CD4-positive, alpha-beta T cell treated with Interleukin-15 for 1 hour (primary cell): ENCODE data around the gene DHX8.
"Not testable (repeated sequence)": the region's sequence is repeated elsewhere in the genome, so short reads cannot be mapped to it uniquely, and the experiment has no call there.

Experiments
- DNase-seq: peaks from one replicate; pipeline ENCODE4 v3.0.0-alpha.2; 2020

Gene DHX8

DNA sequence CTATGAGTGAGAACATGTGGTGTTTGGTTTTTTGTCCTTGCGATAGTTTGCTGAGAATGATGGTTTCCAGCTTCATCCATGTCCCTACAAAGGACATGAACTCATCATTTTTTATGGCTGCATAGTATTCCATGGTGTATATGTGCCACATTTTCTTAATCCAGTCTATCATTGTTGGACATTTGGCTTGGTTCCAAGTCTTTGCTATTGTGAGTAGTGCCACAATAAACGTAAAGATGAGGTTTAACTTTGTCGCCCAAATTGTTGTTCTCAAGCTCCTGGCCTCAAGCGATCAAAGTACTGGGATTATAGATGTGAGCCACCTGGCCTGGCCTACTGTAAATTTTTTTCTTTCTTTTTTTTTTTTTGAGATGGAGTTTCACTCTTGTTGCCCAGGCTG is 21.2 kb upstream of the DHX8 start:
- not testable (repeated sequence) for DNase-seq

DNA sequence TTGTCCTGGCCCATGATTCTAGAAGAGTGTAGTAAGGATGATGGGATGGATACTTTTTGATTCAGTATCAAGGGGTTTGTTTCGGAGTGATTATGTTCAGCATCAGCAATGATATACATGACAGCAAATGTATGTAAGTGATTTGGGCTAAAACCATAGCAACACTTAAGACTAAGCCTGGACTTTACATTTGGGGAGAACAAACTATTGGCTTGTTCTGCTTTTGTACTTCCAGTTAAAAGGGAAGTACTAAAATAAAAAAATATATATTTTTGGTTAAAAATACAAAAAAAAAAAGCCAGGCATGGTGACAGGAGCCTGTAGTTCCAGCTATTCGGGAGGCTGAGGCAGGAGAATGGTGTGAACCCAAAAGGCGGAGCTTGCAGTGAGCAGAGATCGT is 20.5 kb upstream of the DHX8 start:
- DNase-seq: no peak

DNA sequence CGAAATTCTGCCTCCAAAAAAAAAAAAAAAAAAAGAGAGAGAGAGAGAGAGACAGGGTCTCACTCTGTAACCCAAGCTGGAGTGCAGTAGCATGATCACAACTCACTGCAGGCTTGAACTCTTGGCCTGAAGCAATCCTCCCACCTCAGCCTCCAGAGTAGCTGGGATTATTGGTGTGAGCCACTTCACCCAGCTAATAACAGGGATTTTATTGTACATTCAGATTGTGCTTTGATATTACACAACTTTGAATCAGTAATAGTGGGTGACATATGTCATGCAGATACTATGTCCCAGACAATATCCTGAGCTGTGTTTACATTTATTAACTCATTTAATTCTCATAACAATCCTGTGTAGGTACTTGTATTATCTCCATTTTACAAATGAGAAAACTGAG is 19.7 kb upstream of the DHX8 start:
- no peak for DNase-seq

DNA sequence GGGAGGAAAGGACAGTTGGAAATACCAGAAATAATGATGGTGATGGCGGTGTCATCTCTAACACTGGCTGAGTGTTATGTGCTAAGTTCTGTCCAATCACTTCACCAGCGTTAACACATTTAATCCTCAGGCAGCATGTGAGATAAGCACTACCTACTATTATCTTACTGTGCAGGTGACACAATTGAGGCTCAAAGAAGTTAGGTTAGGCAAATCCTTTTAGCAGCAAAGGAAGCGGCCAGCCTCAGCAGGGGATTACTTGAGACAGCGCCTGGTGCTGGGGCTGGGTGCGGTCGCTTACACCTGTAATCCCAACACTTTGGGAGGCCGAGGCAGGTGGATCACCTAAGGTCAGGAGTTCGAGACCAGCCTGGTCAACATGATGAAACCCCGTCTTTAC is 18.7 kb upstream of the DHX8 start:
- DNase-seq: no peak

DNA sequence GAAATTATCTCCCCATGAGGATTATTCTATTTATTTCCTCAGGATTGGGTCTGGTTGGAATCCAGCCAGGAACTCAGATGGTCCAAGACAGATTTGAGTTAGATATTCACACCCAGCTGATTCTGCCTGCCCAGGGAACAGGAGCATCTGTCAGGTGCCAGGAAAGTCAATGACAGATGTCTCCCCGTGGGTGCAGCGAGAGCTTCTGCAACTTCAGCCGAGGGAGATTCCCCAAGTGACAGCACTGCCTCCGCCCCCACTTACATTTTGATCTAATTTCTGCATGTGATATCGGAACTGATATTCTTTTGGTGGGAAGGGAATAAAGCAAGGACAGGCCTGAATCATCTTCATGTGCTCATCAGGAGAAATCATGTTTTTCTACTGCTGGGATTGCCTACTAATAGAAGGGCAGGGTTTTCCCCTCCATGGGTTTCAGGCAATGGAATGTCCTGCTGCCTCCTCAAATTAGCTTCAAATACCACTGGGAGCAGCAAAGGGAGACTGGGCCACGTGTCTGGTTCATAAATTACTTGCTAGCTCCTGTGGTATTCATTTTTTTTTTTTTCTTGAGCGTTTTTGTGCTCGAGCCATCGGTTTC is 15.7 kb upstream of the DHX8 start:
- no peak for DNase-seq

DNA sequence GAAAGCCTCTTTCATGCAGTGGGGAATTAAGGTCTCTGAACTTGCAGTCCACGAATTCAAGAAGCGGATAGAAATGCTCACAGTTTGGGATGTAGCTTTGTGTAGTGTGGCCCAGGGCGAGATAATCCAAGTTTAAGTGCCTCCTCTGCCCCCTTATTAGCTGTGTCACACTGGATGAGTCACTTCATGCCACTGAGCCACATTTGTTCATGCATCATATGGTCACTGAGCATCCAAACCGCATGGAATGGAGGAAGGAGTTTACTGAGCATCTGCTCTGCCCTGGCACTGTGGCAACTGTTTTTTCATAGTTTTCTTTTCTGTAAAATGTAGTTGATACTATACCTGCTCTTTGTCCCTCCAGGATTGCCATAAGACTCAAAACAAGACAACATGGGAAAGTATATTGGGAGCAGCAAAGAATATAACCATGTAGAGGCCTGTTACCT is 15.1 kb upstream of the DHX8 start:
- no peak for DNase-seq

DNA sequence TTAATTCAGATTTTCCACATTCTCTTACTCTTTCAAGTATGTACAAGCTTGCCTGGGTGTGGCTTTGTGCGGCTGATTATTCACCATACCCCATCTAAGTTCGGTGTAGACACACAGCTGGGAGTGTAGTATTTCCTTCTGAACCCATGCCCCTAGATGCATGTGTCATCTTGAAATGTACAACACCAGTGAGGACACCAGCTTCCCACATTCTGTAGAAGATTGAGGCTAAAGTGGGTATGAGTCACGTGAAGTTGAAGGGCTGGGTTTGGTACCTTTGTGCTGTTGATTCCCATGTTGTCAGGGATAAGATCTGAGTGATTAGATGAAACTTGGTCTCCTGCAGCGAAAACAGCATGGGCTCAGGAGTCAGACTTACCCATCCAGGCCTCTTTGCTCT is 14.6 kb upstream of the DHX8 start:
- DNase-seq: no peak

DNA sequence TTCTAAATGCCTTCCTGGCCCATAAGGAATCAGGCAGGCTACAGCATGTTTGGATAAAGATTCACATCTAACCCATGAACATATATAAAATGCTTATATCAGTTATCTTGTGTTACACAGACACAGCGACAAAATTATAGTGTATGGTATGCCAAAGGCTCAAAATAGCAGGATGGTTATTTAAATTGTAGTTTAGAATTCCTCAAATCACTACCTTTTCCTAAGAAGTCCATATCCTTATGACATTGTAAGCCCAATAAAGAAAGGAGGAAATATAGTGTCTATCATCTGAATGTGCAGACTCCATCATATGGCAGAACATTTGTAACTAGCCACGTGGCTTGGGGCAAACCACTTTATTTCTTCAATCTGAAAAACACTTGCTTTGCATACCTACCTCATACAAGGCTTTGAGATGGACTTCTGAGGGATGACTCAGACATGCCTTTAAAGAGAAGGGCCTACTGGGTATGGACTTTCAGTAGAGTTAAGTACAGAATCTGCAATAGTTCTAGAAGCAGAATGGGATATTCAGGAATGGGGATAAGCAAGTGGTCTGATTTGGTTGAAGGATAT is 12.1 kb upstream of the DHX8 start:
- DNase-seq: no peak

DNA sequence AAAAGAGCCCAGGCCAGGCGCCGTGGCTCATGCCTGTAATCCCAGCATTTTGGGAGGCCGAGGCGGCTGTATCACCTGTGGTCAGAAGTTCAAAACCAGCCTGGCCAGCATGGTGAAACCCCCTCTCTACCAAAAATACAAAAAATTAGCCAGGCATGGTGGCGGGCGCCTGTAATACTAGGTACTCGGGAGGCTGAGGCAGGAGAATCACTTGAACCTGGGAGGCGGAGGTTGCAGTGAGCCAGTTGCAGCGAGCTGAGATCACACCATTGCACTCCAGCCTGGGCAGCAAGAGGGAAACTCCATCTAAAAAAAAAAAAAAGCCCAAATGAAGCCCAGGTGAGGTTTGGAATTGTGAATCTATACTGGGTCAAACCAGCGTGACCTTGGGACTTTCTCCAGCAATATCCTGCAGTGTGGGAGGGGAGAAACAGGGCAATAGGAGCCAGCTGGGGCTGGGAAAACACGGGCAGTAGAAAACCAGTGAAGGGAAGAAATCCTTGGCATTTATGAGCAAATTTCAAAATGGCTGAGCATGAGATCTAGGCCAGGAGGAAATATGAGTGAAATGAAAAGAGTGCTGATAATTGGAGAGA is 8.2 kb upstream of the DHX8 start:
- no peak for DNase-seq

DNA sequence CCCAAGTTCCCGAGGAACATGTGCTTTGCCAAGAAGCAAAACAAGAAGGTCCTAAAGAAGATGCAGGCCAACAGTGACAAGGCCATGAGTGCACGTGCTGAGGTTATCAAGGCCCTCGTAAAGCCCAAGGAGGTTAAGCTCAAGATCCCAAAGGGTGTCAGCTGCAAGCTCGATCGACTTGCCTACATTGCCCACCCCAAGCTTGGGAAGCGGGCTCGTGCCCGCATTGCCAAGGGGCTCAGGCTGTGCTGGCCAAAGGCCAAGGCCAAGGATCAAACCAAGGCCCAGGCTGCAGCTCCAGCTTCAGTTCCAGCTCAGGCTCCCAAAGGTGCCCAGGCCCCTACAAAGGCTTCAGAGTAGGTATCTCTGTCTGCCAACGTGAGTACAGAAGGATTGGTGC is 7.5 kb upstream of the DHX8 start:
- not testable (repeated sequence) for DNase-seq

DNA sequence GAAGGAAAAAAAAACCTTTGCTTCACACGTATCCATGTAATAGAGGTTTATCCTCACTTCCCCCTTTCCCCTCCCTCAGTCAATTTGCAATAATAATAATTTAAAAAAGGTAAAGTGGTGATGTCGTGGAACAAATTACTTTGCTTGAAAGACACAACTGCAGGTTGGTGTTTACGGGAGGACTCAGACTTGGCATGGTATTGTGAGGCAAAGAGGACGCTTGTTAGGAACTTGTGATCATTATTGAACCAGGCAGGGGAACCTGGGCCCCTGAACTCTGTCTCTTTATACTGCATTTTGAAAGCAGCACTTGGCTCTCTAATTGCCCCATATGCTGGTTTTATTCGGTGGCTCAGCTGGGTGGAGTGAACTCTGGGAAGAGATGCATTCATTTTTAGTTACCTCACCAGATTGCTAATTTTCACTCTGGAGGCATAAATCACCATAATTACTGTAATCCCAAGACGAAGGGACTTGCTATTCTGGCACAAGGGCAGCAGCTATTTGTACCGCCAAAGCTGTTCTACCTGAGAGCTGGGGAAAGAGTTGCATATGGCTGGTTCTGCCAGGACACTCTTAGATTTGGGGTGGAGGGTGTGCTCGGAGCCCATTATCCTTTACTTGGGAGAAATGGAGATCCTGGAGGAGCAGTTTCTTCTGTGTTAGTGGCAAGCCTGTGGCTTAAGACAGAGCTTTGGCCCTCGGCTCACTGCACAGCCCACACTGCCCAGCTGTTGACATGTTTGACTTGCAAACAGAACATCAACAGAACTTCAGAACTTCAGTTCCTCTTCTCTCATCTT is 5.7 kb upstream of the DHX8 start:
- DNase-seq: no peak

DNA sequence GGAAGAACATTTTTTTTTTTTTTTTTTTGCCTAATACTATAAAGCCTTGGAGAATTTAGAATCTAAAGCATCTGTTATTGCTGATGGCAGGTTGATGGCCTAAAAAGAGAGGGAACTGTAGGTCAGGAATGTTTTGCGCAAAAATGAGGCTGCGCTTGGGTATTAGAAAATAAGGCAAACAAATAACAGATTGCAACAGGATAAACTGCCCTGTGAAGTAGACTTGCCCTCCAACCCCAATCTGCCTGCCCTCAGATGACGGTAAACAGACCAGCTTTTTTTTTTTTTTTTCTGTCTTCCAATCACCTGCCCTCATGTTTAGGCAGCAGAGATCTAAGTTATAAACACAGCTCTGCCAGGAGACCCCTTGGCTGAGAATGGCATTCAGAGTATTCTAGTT is 3.8 kb upstream of the DHX8 start:
- DNase-seq: no peak

DNA sequence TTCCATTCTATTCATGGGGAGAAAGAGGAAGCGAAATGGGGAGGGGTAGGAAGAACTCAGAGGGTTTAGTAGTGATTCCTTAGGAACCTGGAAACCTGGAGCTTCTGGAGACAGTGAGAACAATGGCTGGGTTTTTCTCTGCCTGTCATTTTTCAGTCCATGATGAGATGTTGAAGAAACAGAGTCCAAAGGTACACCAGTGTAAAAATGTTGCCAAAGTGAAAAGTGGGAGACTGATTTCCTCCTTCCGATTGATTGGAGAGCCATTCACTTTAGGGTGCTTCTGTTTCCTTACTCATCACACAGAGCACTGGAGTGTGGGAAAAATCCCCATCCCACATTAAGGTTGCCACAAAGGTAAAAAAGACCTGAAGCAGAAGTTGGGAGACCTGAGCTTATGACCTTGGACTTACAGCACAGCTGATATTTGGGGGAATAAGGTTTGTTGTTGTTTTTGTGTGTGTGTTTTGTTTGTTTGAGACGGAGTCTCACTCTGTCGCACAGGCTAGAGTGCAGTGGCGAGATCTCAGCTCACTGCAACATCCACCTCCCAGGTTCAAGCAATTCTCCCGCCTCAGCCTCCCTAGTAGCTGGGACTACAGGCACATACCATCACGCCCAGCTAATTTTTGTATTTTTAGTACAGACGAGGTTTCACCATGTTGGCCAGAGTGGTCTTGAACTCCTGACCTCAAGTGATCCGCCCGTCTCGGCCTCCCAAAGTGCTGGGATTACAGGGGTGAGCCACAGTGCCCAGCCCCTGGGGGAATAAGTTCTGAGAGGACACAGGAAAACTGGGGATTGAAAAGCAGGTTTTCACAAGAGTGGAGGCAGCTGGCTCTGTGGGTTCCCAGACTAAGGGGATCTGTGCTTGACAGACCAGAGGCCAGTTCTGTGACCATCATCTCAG is 1.4 kb upstream of the DHX8 start:
- DNase-seq: no peak

DNA sequence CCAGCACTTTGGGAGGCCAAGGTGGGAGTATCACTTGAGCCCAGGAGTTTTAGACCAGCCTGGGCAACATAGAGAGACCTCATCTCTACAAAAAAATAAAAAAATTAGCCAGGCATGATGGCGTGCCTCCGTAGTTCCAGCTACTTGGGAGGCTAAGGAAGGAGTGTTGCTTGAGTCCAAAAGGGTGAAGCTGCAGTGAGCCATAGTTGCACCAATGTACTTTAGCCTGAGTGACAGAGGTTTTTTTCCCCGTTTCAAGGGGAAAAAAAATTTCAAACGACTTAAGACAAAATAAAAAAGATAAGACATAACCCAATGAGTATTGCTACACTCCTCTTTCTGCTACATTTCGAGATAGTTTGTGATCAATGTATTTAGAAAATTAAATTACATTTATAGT is 6.8 kb downstream of the DHX8 start:
- DNase-seq: no peak

DNA sequence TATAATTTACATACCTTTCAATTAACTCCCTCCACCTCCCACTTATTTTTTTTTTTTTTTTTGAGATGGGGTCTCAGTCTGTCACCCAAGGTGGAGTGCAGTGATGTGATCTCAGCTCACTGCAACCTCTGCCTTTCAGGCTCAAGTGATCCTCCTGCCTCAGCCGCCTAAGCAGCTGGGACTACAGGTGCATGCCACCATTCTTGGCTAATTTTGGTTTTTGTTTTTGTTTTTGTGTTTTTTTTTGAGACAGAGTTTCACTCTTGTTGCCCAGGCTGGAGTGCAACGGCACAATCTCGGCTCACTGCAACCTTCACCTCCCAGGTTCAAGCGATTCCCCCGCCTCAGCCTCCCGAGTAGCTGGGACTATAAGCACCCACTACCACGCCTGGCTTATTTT is 25.7 kb downstream of the DHX8 start:
- DNase-seq: not testable (repeated sequence)

DNA sequence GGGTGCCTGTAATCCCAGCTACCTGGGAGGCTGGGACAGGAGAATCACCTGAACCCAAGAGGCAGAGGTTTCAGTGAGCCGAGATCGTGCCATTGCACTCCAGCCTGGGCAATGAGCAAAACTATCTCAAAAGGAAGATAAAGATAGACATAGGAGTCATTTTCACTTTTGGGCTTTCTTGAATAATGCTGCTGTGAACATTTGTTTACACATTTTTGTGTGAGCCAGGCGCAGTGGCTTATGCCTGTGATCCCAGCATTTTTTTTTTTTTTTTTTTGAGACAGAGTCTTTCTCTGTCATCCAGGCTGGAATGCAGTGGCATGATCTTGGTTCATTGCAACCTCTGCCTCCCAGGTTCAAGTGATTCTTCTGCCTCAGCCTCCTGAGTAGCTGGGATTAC is 27.4 kb downstream of the DHX8 start:
- DNase-seq: not testable (repeated sequence)

DNA sequence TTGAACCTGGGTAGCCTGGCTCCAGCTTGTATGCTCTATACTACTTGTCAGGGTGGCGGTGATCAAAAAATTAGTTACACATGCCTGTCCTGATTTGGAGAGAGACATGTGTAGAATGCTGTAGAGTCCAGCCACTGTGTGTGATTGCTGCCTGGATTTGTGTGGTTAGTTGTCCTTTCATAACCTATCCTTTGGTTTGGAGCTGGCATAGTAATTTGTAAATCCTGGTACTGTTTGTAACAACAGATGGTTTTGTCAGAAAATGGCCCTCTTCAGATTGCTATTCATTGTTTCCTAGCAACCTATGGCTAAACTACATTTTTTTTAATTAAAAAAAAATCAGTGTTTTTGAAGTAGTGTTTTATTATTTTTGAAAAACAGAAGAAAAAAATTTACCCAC is 31.9 kb downstream of the DHX8 start:
- no peak for DNase-seq

DNA sequence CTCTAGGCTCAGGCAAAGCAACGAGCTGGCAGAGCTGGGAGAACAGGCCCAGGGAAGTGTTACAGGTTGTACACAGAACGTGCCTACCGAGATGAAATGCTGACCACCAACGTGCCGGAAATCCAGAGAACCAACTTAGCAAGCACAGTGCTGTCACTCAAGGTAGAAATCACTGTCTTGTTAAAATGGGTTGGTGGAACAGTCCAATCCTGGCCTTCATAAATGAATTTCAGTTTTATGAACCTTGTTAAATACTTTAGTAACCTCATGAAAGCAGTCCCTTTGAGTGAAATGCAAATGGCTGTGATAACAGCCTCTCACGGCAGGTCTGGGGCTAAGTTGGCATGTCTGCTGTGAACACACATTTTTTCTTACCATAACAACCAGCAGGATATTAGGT is 33.4 kb downstream of the DHX8 start:
- DNase-seq: no peak

DNA sequence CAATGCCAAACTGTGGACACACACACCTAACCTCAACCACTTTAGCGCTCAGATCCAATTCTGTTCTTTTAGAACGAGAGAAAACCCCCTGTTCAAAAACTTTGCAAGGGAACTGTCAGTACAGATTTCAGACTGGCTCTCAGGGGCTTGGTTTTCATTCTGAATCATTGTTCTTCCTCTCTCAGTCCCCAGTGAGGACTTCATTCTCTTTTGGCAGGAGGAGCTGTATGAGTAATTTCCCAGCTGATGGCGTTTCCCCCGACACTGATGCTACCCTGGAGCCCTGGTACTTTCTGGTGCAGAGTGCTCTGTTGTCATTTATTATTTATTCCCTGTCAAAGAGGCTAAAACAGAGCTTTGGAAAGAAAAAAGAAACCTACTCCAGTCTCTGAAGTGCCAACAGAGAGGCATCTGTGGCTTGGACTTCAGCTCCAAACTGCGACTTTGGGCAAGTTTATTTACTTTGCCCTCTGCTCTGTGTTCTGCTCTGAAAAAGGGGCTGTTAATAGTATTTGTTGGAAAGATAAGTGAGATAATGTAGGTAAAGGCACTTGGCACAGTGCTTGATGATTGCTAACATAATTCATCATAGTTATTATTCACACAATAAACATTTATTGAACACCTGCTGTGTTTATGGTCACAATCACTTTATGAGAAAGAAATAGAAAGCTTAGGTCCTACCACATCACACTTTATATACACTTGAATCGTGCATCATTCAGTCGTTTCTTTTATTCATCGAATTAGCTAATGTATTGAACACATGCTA is 34.0 kb downstream of the DHX8 start:
- DNase-seq: no peak

DNA sequence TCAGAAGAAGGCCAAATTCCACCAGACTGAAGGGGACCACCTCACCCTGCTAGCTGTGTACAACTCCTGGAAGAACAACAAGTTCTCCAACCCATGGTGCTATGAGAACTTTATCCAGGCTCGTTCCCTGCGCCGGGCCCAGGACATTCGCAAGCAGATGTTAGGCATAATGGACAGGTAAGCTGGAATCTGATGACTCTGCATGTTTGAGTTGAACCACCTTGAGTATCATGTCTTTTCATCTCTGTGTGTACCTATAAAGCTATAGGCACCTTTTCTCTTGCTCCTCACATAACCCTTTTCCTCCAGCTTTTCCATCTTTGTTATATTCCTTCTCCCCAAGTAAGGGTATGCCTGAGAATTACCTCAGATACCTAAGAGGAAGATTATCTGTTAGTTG is 37.6 kb downstream of the DHX8 start:
- no peak for DNase-seq

DNA sequence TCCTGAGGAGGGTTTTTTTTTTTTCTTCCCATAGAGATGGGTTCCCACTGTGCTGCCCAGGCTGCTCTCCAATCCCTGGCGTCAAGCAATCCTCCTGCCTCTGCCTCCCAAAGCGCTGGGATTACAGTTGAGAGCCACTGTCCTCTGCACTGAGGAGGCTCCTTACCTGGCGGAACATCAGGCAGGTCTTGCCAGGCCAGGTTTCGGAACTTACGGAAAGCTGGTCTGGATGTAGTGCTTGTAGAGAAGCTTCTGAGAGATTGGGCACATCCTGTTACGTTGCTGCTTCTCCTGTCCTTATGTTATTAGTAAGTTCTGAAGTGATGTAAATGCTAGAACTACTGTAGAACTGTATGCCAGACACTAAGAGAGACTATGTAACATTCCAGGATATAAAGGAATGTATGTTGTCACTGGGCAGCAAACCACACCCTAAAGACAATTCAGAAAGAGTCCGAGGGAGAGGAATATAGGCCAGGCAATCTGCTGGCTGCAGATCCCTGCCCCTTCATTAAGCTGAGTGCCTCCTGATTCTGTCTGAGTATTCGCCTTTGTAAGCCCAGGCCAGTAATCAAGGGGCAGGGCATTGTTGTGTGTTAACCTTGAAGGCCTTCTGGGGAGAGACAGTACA is 41.3 kb downstream of the DHX8 start:
- no peak for DNase-seq
